Neuron (in vitro differentiated cells): ENCODE results near the gene PI4KA.

Experiments used
- H2AFZ ChIP-seq: one replicate; pipeline ENCODE4 v1.6.1; 2013; ENCODE audit warnings: low read depth, mild to moderate bottlenecking, inconsistent platforms, low read length, moderate library complexity
- H3K27me3 ChIP-seq: one replicate; pipeline ENCODE4 v1.6.1; 2013; ENCODE audit warnings: low read length; ENCODE audit not compliant: insufficient read depth
- H3K36me3 ChIP-seq: one replicate; pipeline ENCODE4 v1.6.1; 2013; ENCODE audit warnings: low read length; ENCODE audit not compliant: insufficient read depth
- H3K4me1 ChIP-seq: one replicate; pipeline ENCODE4 v1.6.1; 2013; ENCODE audit warnings: low read length; ENCODE audit not compliant: insufficient read depth
- H3K4me3 ChIP-seq: 2 replicates; pipeline ENCODE4 v1.5.1; 2013; ENCODE audit warnings: mild to moderate bottlenecking, low read length, moderate library complexity
- H3K9me3 ChIP-seq: one replicate; pipeline ENCODE4 v1.6.1; 2013; ENCODE audit warnings: low read length

PI4KA gene

DNA sequence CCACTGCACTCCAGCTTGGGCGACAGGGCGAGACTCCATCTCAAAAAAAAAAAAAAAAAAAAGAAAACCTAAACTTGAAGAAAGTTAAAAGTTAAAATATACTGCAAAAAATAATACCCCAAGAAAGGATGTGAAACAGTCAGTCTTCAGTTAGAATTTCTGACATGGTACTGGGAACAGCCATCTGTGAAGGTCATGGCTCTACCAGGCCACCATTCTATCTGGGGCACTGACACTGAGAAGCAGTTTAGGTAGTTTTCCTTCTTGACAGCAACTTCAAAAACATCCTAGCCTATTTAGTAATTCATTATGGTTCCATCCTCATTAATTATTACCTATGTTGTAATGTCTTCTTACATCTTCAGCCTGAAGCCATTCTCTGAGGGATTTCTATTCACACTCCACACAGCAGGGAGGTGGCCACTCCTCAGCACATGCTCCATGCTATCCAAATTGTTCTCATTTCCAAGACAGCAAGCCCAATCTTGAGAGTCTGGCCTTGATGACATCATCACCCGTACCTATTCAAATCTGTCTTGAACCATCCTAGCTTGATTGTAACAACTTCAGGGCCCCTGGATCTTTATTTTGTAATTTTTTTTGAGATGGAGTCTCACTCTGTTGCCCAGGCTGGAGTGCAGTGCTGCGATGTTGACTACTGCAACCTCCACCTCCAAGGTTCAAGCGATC is 46.5 kb downstream of the PI4KA start:
- H3K36me3 ChIP-seq, result peaks cover 56% of the 10 kb centered on the region
- H3K9me3 ChIP-seq, result peaks cover 2% of the 10 kb centered on the region
- H3K4me1 ChIP-seq, result no peaks in the 10 kb centered on the region
- H2AFZ ChIP-seq, result no peak overlapping the region
- no peaks in the 10 kb centered on the region for H3K27me3 ChIP-seq
- no peak overlapping the region for H3K4me3 ChIP-seq

DNA sequence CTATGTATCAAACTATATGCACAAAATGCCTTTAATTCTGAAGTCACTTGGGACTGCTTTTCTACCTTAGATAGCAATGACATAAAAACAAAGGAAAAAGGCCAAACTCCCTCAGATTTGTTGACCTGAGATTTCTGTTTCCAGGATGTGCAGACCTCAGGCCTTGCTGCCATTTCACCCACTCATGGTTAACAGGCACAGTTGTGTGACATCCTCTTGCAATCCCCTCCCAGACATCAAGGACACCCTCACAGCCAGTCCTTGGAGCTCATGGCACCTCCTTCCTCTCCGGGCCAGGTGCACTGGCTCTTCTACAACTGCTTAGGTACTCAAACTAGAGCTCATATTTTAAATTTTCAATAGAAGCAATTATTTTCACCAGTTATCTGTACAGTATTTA is 47.4 kb downstream of the PI4KA start:
- Histone ChIP-seq H3K9me3 (peaks cover 2% of the 10 kb centered on the region), H3K36me3 (peaks cover 57% of the 10 kb centered on the region), H3K4me3 (no peak overlapping the region), H3K4me1 (no peaks in the 10 kb centered on the region), H2AFZ (no peak overlapping the region), H3K27me3 (no peaks in the 10 kb centered on the region)

DNA sequence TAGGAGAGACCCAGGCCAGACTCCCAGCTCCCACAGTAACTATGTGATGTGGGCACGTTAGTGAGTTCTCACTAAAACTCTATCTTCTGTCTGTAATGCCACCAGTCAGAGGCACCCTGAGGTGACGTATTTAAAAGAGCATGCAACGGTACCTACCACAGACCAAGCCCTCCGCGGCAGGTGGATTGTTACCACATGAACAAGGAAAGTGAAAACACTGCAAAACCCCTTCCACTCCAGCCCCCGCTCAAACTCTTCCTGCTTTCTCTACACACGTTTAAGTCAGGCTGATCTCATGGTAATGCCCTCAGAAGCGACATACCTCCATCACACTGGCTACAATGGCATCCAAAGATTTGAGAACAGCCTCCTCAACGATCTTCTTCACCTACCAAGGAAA is 48.0 kb downstream of the PI4KA start:
- Histone ChIP-seq H2AFZ (no peak overlapping the region), H3K36me3 (peaks cover 61% of the 10 kb centered on the region), H3K4me3 (no peak overlapping the region), H3K9me3 (peaks cover 2% of the 10 kb centered on the region), H3K27me3 (no peaks in the 10 kb centered on the region), H3K4me1 (no peaks in the 10 kb centered on the region)

DNA sequence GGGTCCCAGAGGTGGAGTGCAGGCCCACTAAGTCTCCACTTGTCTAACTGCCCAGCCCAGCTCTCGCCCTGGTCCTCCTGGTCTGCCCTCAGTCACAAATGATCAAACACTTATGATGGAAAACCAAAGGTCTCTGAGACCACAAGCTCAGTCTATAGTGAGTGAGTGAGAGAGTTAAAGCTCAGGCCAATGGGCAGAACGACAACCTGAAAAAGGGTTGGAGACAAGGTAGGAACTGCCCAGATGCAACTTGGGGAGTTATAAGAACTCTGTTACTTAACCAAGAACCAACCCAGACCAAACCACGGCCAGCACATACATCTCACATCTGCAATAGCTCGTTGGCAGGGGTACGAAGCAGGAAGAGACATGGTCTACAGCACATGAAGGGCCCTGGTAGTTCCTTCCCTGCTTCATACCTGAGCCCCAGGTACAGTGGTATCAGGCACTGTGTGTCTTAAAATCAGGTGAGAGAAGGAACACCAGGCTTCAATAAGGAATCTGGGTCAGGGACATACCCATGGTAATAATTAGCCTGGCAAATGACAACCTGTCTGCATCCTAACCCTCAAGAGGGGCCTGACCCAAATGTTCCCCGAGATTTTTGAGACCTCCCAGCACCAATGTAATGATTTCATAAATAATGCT is 48.9 kb downstream of the PI4KA start:
- H3K4me1 ChIP-seq, result no peaks in the 10 kb centered on the region
- H2AFZ ChIP-seq, result no peak overlapping the region
- peaks cover 68% of the 10 kb centered on the region for H3K36me3 ChIP-seq
- H3K4me3 ChIP-seq, result no peak overlapping the region
- no peaks in the 10 kb centered on the region for H3K27me3 ChIP-seq
- peaks cover 2% of the 10 kb centered on the region for H3K9me3 ChIP-seq

DNA sequence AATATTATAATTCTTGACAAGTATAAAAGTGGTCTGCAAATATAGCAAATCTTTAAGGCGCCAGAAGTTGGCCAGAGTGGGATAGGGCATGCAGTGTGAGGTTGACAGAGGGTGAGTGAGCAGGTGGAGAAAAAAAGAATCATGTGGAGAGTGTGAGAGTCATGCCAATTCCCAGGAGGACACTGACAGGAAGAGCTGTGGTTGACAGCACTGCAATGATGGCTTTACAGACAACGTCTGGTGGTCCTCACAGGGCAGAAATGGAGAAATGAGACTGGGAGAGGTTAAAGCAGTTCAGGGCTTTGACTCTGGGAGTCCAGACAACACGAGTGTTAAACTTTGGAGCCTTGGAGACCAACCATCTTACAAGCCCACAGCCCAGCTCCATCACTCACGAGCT is 49.8 kb downstream of the PI4KA start:
- Histone ChIP-seq H3K9me3 (peaks cover 2% of the 10 kb centered on the region), H2AFZ (no peak overlapping the region), H3K4me3 (no peak overlapping the region), H3K36me3 (peaks cover 73% of the 10 kb centered on the region), H3K4me1 (no peaks in the 10 kb centered on the region), H3K27me3 (no peaks in the 10 kb centered on the region)

DNA sequence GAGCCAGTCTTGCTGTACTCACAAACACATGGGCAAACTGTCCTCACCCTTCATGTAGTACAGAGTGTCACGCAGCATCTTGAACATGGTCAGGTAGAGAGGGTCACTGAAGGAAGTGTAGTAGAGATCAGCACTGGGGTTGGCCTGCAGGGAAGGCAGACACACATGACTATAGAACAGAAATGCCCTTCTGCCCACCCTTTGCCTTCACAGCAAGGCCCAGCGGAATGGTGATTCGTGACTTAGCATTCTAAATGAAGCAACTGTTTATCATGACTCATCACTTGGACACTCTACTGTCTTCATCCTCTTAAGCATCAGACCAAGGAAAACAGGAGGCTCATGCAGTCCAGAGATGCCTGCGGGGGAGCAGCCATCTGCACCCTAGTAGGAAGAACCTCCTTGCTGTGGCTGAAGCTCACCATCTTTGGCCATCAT is 51.3 kb downstream of the PI4KA start:
- no peaks in the 10 kb centered on the region for H3K4me1 ChIP-seq
- H3K9me3 ChIP-seq, result peaks cover 2% of the 10 kb centered on the region
- H3K4me3 ChIP-seq, result no peak overlapping the region
- peaks cover 78% of the 10 kb centered on the region for H3K36me3 ChIP-seq
- H2AFZ ChIP-seq, result no peak overlapping the region
- H3K27me3 ChIP-seq, result no peaks in the 10 kb centered on the region

DNA sequence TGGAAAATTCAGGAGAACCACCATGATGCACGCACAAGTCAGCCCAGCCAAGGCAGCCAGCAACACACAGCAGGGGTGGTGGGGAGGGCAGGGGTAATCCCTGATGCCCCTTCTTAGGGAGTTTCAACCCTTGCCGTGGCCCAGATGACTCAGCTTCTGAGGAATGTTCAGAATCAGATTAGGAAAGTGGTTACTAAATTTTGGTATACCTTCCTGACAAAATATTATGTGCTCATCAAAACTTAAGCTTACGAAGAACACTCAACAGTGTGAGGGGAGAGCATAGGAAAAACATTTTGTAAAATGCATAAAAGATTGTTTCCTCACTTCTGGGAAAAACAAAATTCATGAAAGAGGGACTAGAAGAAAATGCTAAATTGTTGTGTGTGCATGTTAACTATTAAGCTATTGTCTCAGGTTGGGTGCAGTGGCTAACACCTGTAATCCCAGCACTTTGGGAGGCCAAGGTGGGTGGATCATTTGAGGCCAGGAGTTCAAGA is 52.6 kb downstream of the PI4KA start:
- H3K4me1 ChIP-seq, result no peaks in the 10 kb centered on the region
- H2AFZ ChIP-seq, result no peak overlapping the region
- H3K4me3 ChIP-seq, result no peak overlapping the region
- peaks cover 82% of the 10 kb centered on the region for H3K36me3 ChIP-seq
- no peaks in the 10 kb centered on the region for H3K27me3 ChIP-seq
- no peaks in the 10 kb centered on the region for H3K9me3 ChIP-seq

DNA sequence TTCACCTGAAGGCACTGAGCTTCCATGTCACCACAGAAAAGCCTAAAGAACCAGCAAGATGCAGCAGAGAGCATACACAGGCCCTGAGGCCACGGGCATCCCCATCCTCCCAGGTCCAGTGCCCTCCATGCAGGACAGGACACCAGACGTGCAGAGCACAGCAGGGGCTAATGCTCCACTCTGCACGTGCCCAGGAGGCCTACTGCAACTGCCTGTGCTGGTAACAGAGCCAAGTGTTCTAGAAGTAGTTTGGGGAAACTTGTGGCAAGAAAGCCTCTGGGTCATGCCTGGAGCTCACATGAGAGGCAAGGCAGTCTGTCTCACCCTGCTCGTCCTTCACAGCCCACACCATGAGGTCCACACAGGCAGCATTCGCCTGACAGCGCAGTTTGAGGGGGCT is 54.0 kb downstream of the PI4KA start:
- Histone ChIP-seq H3K36me3 (peaks cover 76% of the 10 kb centered on the region), H3K27me3 (no peaks in the 10 kb centered on the region), H3K9me3 (no peaks in the 10 kb centered on the region), H3K4me1 (no peaks in the 10 kb centered on the region), H2AFZ (no peak overlapping the region), H3K4me3 (no peak overlapping the region)

DNA sequence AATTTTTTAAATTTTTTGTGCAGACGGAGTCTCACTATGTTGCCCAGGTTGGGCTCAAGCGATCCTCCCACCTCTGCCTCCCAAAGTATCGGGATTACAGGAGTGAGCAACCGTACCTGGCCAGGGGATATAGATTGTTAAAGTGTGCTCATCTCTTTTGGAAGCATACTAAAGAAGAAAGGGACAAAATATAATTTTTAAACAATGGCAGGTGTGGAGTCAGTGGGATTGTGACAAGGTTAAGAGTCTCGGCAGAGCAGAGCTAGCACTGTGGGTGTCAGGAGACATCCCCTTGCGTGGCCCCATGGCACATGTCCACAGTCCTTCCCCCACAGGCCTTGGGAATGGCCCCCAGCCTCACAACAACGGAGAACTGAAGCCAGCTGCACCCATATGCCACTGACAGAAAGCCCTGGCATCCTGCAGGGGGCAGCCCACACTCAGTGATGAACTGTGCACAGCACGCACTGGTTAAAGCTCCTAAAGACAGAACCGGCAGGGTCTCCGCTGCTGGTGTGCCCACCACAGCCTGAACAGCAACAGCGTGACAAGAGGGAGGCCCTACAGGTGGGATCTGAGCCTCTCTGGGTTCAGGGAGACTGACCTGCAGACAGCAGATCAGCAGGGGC is 54.8 kb downstream of the PI4KA start:
- H2AFZ ChIP-seq, result no peak overlapping the region
- H3K4me1 ChIP-seq, result no peaks in the 10 kb centered on the region
- H3K9me3 ChIP-seq, result no peaks in the 10 kb centered on the region
- H3K27me3 ChIP-seq, result no peaks in the 10 kb centered on the region
- H3K36me3 ChIP-seq, result peaks cover 76% of the 10 kb centered on the region
- H3K4me3 ChIP-seq, result no peak overlapping the region

DNA sequence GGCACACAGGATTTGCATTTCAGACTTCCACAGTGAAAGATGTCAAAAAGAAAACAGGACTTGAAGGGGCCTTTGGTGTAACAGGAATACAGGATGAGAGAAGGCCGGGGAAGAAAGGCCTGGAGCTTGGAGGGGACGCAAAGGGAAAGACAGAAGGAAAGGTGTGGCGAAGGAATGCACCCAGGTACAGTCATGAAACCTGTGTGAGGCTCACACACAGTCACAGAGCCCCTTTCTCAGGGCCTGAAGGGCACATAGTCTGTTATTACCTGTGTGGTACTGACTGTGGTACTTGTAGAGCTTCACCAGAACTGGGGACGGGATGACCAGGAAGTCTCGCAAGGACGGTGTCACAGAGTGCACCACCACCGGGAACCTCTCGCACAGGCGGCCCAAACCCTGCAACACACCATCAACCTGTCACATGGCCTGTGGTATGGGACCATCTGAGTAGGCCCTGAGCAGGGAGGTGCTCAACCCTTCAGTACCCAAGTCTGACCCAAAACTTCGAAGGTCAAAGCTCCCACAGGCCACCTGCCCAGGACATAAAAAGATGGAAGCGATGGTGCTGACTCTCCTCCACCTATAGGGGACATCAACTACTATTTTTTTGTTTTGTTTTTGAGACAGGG is 55.6 kb downstream of the PI4KA start:
- Histone ChIP-seq H3K27me3 (no peaks in the 10 kb centered on the region), H3K9me3 (no peaks in the 10 kb centered on the region), H2AFZ (no peak overlapping the region), H3K4me3 (no peak overlapping the region), H3K4me1 (no peaks in the 10 kb centered on the region), H3K36me3 (peaks cover 81% of the 10 kb centered on the region)

DNA sequence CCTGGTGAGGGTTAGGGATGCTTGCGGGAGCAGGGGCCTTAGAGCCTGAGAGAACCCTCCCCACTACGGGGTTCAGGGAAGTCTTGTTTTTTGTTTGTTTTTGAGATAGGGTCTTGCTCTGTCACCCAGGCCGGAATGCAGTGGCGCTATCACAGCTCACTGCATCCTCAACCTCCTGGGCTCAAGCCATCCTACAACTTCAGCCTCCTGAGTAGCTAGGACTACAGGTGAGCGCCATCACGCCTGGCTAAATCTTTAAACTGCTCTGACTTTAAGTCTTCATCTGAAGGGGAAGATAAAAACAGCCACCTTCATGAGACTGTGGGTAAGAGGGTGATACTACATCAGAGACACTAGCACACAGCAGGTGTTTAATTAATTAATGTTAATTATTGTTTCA is 56.2 kb downstream of the PI4KA start:
- no peak overlapping the region for H3K4me3 ChIP-seq
- H3K9me3 ChIP-seq, result no peaks in the 10 kb centered on the region
- H2AFZ ChIP-seq, result no peak overlapping the region
- no peaks in the 10 kb centered on the region for H3K4me1 ChIP-seq
- H3K27me3 ChIP-seq, result no peaks in the 10 kb centered on the region
- peaks cover 84% of the 10 kb centered on the region for H3K36me3 ChIP-seq

DNA sequence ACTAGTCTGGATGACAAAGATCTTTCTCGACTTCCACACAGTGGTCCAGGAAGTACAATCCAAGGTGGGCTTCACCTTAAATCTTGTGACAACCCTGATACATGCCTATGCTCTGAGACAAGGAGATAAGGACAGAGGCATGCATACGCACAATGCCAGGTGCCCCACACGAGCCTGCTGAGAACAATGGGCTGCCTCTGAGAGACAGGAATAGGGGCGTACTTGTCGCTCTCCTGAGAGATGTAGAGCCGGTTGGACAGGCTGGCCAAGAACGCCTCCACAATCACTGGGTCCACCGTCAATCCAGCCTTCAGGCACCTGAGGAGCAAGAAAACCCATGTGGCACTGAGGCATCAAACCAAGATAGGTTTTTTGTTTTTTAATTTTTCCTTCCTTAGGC is 59.2 kb downstream of the PI4KA start:
- H3K36me3 ChIP-seq, result peaks cover 76% of the 10 kb centered on the region
- H3K4me1 ChIP-seq, result no peaks in the 10 kb centered on the region
- no peak overlapping the region for H3K4me3 ChIP-seq

DNA sequence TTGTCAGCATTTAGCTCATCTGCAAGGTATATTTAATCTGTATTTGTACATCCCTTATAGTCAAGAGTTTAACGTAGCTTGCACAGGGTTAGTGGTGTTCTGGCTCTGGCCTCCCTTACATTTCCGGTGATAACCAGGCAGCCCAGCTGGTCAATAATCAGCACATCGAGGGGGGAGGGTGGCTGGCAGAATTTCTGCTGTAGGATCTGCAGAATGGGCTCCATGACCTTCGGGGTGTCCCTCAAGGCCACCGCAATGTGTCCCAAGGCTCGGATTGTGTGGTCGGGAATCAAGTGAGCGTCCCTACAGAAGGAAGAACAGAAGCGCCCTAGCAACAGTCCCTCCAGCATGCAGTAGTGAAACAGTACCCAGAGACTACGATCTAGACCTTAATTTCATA is 59.6 kb downstream of the PI4KA start:
- Histone ChIP-seq H2AFZ (no peak overlapping the region), H3K36me3 (peaks cover 75% of the 10 kb centered on the region), H3K4me1 (no peaks in the 10 kb centered on the region), H3K4me3 (no peak overlapping the region), H3K27me3 (no peaks in the 10 kb centered on the region), H3K9me3 (no peaks in the 10 kb centered on the region)

More for the DNA sequence above, 59.2 kb downstream of the PI4KA start:
- Histone ChIP-seq H3K27me3 (no peaks in the 10 kb centered on the region), H3K9me3 (no peaks in the 10 kb centered on the region), H2AFZ (no peak overlapping the region)
